ENCODE results near the gene C5orf63.
A peak's percentile ranks its signal among the peaks of the same experiment; 100 is the strongest.

The C5orf63 gene

GRCh38 chr5:127031863-127032232, 41.5 kb downstream of the C5orf63 start:
- H3K27ac ChIP-seq (replicated peaks), result no peak overlapping the region
- TF ChIP-seq, protein P1, sequence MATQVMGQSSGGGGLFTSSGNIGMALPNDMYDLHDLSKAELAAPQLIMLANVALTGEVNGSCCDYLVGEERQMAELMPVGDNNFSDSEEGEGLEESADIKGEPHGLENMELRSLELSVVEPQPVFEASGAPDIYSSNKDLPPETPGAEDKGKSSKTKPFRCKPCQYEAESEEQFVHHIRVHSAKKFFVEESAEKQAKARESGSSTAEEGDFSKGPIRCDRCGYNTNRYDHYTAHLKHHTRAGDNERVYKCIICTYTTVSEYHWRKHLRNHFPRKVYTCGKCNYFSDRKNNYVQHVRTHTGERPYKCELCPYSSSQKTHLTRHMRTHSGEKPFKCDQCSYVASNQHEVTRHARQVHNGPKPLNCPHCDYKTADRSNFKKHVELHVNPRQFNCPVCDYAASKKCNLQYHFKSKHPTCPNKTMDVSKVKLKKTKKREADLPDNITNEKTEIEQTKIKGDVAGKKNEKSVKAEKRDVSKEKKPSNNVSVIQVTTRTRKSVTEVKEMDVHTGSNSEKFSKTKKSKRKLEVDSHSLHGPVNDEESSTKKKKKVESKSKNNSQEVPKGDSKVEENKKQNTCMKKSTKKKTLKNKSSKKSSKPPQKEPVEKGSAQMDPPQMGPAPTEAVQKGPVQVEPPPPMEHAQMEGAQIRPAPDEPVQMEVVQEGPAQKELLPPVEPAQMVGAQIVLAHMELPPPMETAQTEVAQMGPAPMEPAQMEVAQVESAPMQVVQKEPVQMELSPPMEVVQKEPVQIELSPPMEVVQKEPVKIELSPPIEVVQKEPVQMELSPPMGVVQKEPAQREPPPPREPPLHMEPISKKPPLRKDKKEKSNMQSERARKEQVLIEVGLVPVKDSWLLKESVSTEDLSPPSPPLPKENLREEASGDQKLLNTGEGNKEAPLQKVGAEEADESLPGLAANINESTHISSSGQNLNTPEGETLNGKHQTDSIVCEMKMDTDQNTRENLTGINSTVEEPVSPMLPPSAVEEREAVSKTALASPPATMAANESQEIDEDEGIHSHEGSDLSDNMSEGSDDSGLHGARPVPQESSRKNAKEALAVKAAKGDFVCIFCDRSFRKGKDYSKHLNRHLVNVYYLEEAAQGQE (IDR thresholded peaks at IDR 0.05; ENCODE audit: insufficient replicate concordance, low read depth), result no peak
- TF ChIP-seq SPI1 (IDR thresholded peaks at IDR 0.05; ENCODE audit: borderline replicate concordance, low read depth) (no peak), GABPA (IDR thresholded peaks at IDR 0.05; ENCODE audit: low read depth) (no peak), POLR2AphosphoS5 (IDR thresholded peaks at IDR 0.05; ENCODE audit: low read depth) (no peak)
- TF ChIP-seq, protein P2, sequence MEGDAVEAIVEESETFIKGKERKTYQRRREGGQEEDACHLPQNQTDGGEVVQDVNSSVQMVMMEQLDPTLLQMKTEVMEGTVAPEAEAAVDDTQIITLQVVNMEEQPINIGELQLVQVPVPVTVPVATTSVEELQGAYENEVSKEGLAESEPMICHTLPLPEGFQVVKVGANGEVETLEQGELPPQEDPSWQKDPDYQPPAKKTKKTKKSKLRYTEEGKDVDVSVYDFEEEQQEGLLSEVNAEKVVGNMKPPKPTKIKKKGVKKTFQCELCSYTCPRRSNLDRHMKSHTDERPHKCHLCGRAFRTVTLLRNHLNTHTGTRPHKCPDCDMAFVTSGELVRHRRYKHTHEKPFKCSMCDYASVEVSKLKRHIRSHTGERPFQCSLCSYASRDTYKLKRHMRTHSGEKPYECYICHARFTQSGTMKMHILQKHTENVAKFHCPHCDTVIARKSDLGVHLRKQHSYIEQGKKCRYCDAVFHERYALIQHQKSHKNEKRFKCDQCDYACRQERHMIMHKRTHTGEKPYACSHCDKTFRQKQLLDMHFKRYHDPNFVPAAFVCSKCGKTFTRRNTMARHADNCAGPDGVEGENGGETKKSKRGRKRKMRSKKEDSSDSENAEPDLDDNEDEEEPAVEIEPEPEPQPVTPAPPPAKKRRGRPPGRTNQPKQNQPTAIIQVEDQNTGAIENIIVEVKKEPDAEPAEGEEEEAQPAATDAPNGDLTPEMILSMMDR (IDR thresholded peaks at IDR 0.05; ENCODE audit: insufficient read depth, low read length), result no peak
- H3K4me3 ChIP-seq (replicated peaks; ENCODE audit: insufficient read depth, low read length), result no peak overlapping the region
- no peaks in the 10 kb centered on the region for H3K27me3 ChIP-seq (ENCODE audit: insufficient read depth, poor library complexity, severe bottlenecking)
- no peak for DNase-seq (ENCODE audit: low read depth in 1 of 2, low spot score in 1 of 2)

GRCh38 chr5:127031147-127031862, 42.0 kb downstream of the C5orf63 start:
- peak overlapping the region; percentile 74 for H3K27ac ChIP-seq (replicated peaks)
- no peaks in the 10 kb centered on the region for H3K27me3 ChIP-seq (ENCODE audit: insufficient read depth, poor library complexity, severe bottlenecking)
- peak overlapping the region; percentile 45 for H3K4me3 ChIP-seq (replicated peaks; ENCODE audit: insufficient read depth, low read length)
- no peak for TF ChIP-seq GABPA (IDR thresholded peaks at IDR 0.05; ENCODE audit: low read depth)
- TF ChIP-seq, protein P1 (IDR thresholded peaks at IDR 0.05; ENCODE audit: insufficient replicate concordance, low read depth), result no peak
- no peak for TF ChIP-seq SPI1 (IDR thresholded peaks at IDR 0.05; ENCODE audit: borderline replicate concordance, low read depth)
- TF ChIP-seq, protein P2 (IDR thresholded peaks at IDR 0.05; ENCODE audit: insufficient read depth, low read length), result no peak
- no peak for TF ChIP-seq POLR2AphosphoS5 (IDR thresholded peaks at IDR 0.05; ENCODE audit: low read depth)
- peak in 1 of 2 experiments; percentile 1 for DNase-seq (ENCODE audit: low read depth in 1 of 2, low spot score in 1 of 2)

DNA sequence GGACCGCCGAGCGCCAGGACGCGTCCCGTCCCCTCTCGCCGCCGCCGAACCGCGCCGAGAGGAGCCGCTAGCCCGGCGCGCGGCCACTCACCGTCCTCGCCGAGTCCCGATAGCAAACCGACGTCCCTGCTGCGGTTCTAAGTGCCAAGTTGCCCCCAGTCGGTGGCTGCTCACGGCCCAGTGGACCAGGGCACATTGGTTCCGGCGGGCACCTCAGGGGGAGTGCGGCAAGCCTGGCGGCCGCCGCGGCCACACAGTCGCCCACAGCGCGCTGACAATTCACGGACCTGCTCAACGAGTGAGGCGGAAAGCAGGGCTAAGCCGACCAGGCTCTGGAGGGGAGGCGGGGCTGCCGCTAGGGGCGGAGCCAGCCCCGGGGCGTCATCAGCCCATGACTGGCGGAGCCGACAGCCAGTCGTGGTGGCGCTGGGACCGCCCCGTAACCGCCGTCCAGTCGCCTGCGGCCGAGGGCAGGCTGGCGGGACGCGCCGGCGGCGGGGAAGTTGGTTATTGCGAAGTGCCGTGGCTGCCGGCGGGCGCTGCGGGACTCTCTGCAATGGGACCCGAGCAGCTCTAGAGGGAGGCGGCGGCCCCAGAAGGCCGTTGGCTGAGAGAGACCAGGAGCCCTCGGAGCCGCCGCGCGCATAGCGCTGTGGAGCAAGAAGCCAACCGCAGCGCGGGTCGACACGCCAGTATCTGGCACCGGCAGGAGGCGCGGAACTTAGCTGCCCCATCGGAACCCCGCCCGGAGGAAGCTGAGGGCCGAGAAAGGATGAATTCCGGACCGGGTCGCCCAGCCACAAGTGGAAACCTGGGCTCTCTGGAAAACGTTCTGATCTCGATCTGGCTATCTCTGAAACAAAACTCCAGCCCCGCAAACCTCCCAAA, 42.8 kb downstream of the C5orf63 start, which contains the start of gene MARCHF3:
TSS of gene MARCHF3 (minus strand) at position 300 of the 888 bp plus-strand sequence. CDS start 112,387 bp downstream, outside the sequence.
- Histone ChIP-seq H3K4me3 (replicated peaks; ENCODE audit: insufficient read depth, low read length) (peak within 1 kb of the TSS; percentile 69), H3K27me3 (ENCODE audit: insufficient read depth, poor library complexity, severe bottlenecking) (no peaks in the 10 kb centered on the region), H3K27ac (replicated peaks) (peak within 1 kb of the TSS; percentile 88)
- TF ChIP-seq, protein P1 (IDR thresholded peaks at IDR 0.05; ENCODE audit: insufficient replicate concordance, low read depth), result peak; percentile 31
- TF ChIP-seq POLR2AphosphoS5 (IDR thresholded peaks at IDR 0.05; ENCODE audit: low read depth), result peak; percentile 86
- TF ChIP-seq GABPA (IDR thresholded peaks at IDR 0.05; ENCODE audit: low read depth), result no peak
- peak; percentile 60 to 89 for DNase-seq (ENCODE audit: low read depth in 1 of 2, low spot score in 1 of 2)

Measured in HL-60 (cell line).